Neural cell (in vitro differentiated cells): Measurements from ENCODE around the gene HDLBP.

Source experiments
- REST ChIP-seq: IDR thresholded peaks from 2 replicates; pipeline ENCODE4 v1.6.1; 2012; ENCODE audit warnings: borderline replicate concordance
- TF ChIP-seq, protein P1 (sequence below): fragments of 450-650 bp; IDR thresholded peaks from 2 replicates; pipeline ENCODE4 v1.5.1; 2014; ENCODE audit warnings: antibody characterized with exemption, mild to moderate bottlenecking, moderate library complexity; ENCODE audit not compliant: poor library complexity, severe bottlenecking

GRCh38 chr2:241263061-241263460 is 52.4 kb downstream of the HDLBP start:
- no peak for TF ChIP-seq REST
- TF ChIP-seq, protein P1, sequence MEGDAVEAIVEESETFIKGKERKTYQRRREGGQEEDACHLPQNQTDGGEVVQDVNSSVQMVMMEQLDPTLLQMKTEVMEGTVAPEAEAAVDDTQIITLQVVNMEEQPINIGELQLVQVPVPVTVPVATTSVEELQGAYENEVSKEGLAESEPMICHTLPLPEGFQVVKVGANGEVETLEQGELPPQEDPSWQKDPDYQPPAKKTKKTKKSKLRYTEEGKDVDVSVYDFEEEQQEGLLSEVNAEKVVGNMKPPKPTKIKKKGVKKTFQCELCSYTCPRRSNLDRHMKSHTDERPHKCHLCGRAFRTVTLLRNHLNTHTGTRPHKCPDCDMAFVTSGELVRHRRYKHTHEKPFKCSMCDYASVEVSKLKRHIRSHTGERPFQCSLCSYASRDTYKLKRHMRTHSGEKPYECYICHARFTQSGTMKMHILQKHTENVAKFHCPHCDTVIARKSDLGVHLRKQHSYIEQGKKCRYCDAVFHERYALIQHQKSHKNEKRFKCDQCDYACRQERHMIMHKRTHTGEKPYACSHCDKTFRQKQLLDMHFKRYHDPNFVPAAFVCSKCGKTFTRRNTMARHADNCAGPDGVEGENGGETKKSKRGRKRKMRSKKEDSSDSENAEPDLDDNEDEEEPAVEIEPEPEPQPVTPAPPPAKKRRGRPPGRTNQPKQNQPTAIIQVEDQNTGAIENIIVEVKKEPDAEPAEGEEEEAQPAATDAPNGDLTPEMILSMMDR: no peak
